Measurements from ENCODE around the gene SLC18B1. TPM values are rescaled to one million over a fixed set of nuclear protein-coding genes. Genes with fewer than 3 reads are reported as not detected.

The SLC18B1 gene
- total and polyA plus RNA-seq, 7 donors = 0.69 to 2.2 (median 1.3) TPM

DNA sequence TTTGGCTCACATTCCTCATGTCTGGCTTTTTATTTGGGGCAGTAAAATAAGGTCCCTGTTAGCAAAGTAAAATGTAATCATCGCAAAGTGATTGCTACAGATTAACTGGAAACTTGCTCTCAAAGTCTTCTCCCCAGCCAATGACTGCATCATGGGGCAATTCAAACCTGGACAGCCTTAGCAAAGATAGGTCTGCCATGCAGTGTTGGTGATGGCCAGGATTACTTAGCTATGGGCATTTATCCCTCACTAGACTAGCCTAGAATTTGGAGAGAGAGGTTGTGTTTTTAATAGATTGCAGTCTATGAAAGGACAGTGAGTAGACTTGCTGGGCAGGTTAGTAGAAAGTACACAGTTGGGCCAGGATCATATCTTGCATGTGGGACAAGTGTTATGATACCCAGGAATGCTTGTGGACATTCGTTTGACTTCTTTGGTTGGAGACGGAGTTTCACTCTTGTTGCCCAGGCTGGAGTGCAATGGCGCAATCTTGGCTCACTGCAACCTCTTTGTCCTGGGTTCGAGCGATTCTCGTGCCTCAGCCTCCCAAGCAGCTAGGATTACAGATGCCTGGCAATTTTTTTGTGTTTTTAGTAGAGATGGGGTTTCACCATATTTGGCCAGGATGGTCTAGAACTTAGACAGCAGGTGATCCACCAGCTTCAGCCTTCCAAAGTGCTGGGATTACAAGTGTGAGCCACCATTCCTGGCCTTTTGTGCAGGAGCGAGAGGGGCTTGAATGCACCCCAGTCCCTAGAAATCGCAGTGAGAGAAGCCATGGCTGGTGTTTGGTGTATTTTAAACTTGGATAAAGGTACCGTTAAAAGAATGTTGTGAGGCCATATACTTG, 19.3 kb upstream of the SLC18B1 start:
- WGBS, 3 donors = 75 to 81% (median 77%) methylated on average over 10 of the region's 10 CpGs
- Histone ChIP-seq H3K9me3 (no peaks in the 10 kb centered on the region), H3K4me3 (peak overlapping the region; percentile 15), H3K27ac (peak overlapping the region; percentile 59), H3K27me3 (ENCODE audit: insufficient read depth in 3 of 3, low read length in 2 of 3) (no peaks in the 10 kb centered on the region), H3K36me3 (ENCODE audit: insufficient read depth in 1 of 2, low read depth in 1 of 2) (peaks cover 17 to 53% of the 10 kb centered on the region in 2 donors), H3K4me1 (peaks cover 45% of the 10 kb centered on the region)
- TF ChIP-seq, protein P1, sequence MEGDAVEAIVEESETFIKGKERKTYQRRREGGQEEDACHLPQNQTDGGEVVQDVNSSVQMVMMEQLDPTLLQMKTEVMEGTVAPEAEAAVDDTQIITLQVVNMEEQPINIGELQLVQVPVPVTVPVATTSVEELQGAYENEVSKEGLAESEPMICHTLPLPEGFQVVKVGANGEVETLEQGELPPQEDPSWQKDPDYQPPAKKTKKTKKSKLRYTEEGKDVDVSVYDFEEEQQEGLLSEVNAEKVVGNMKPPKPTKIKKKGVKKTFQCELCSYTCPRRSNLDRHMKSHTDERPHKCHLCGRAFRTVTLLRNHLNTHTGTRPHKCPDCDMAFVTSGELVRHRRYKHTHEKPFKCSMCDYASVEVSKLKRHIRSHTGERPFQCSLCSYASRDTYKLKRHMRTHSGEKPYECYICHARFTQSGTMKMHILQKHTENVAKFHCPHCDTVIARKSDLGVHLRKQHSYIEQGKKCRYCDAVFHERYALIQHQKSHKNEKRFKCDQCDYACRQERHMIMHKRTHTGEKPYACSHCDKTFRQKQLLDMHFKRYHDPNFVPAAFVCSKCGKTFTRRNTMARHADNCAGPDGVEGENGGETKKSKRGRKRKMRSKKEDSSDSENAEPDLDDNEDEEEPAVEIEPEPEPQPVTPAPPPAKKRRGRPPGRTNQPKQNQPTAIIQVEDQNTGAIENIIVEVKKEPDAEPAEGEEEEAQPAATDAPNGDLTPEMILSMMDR (IDR thresholded peaks at IDR 0.05) = no peak
- intact Hi-C loops (cut with DNase I) = no loop called here
- ATAC-seq (no peak), DNase-seq (no peak)

DNA sequence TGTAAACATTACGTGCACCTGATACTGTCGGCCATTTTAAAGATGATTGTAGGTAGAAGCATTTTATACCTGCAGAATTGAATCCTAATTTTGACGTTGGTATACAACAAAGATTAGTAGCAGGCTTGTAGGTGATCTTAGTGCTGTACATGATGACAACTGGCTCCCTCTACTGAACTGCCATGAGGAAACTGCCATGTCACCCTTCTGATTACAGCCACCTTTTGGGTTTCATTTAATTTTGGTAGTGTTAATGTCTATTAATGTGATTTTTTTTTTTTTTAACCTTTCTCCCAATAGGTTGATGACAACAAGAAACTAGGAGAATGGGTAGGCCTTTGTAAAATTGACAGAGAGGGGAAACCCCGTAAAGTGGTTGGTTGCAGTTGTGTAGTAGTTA, 18.2 kb upstream of the SLC18B1 start:
- H3K9me3 ChIP-seq = no peaks in the 10 kb centered on the region
- WGBS, 3 donors = 71 to 81% (median 74%) methylated on average over 4 of the region's 4 CpGs
- no peak for DNase-seq
- TF ChIP-seq, protein P1 (IDR thresholded peaks at IDR 0.05) = no peak
- intact Hi-C loops (cut with DNase I) = no loop called here
- H3K4me1 ChIP-seq = peaks cover 46% of the 10 kb centered on the region
- H3K36me3 ChIP-seq (ENCODE audit: insufficient read depth in 1 of 2, low read depth in 1 of 2) = peaks cover 17 to 53% of the 10 kb centered on the region in 2 donors
- H3K4me3 ChIP-seq = peak overlapping the region; percentile 95
- no peak for ATAC-seq
- peak overlapping the region; percentile 88 for H3K27ac ChIP-seq
- H3K27me3 ChIP-seq (ENCODE audit: insufficient read depth in 3 of 3, low read length in 2 of 3) = no peaks in the 10 kb centered on the region

DNA sequence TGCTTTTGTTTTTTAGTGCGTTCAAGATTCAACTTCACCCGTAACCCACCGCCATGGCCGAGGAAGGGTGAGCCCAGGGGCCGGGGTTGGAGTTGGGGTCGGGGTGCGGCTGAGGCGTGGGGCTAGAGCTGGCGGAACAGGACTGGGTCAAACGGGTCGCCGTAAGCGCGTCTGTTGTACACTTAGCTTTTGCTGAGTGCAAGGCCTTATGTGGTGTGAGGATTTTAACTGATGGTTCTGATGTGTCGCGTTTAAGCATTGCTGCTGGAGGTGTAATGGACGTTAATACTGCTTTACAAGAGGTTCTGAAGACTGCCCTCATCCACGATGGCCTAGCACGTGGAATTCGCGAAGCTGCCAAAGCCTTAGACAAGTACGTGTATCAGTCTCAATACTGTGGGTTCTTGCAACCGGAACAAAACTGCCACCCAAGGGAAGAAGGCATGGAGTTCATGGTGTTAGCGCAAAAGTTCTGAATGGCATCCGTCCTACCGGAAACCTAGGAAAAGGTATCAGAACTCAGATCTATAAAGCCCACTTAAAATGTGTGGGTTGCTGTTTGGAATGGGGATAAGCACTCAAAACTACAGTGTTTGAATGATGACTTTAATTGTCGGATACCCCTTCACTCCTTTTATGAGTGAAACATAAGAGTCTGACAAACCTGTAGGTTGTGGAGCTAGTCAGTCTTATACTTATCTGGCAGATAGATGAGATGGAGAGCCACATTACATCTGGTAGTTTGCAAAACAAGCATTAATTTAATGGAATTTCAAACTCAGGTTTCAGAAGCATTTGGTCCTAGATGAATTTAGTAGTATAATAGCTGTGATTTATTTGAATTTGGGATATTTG, 16.5 kb upstream of the SLC18B1 start:
- no peak for DNase-seq
- WGBS, 3 donors = 0 to 1% (median 0%) methylated on average over 27 of the region's 27 CpGs
- Histone ChIP-seq H3K27me3 (ENCODE audit: insufficient read depth in 3 of 3, low read length in 2 of 3) (no peaks in the 10 kb centered on the region), H3K4me3 (peak overlapping the region; percentile 95), H3K4me1 (peaks cover 42% of the 10 kb centered on the region), H3K27ac (peak overlapping the region; percentile 88), H3K9me3 (no peaks in the 10 kb centered on the region), H3K36me3 (ENCODE audit: insufficient read depth in 1 of 2, low read depth in 1 of 2) (peaks cover 17 to 51% of the 10 kb centered on the region in 2 donors)
- TF ChIP-seq, protein P1 (IDR thresholded peaks at IDR 0.05) = no peak
- intact Hi-C loops (cut with DNase I) = no loop called here
- peak; percentile 7 to 34 (median 14) for ATAC-seq

DNA sequence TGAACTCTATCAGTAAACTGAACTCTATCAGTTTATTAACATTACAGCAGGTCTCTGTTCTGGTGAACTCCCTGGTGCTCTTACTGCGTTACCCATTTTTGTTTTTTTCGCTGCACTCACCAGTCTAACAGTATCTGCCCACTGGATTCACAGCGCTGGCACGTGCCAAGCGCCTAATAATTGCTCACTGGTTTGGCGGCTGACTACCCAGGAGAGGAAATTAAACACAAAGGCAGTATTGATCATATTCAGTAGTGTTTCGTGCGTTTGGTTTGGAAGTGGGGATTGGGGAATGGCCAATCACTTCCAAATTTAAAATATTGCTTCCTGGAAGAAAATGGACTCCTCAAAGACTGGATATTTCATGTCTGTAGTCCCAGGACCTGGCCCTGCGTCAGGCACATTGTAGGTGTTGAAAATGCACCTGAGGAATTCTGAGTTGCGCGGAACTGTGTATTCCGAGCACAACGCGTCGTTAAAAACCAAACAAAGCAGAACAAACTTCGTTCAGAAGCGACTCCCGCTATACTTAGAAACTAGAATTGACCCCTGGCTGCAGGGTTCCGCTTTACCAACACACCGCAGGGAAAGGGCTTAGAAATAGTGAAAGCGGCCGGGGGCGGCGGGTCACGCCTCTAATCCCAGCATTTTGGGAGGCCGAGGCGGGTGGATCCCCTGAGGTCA, 14.9 kb upstream of the SLC18B1 start:
- WGBS, 3 donors = 0 to 2% (median 0%) methylated on average over 27 of the region's 27 CpGs
- TF ChIP-seq, protein P1 (IDR thresholded peaks at IDR 0.05) = no peak

More for the DNA sequence above, 14.9 kb upstream of the SLC18B1 start:
- intact Hi-C loops (cut with DNase I) = no loop called here
- no peaks in the 10 kb centered on the region for H3K9me3 ChIP-seq
- no peaks in the 10 kb centered on the region for H3K27me3 ChIP-seq (ENCODE audit: insufficient read depth in 3 of 3, low read length in 2 of 3)
- H3K4me1 ChIP-seq = peaks cover 26% of the 10 kb centered on the region
- peaks cover 12 to 35% of the 10 kb centered on the region in 2 donors for H3K36me3 ChIP-seq (ENCODE audit: insufficient read depth in 1 of 2, low read depth in 1 of 2)
- peak; percentile 42 to 66 for DNase-seq
- peak in 2 of 4 donors; percentile 13 to 46 for ATAC-seq
- peak overlapping the region; percentile 95 for H3K4me3 ChIP-seq
- H3K27ac ChIP-seq = peak overlapping the region; percentile 88
